ENCODE data around the gene D2HGDH. TPM values are rescaled to one million over a fixed set of nuclear protein-coding genes. Genes with fewer than 3 reads are reported as not detected.

Gene D2HGDH
- total RNA-seq, 4 donors from 2014 or later = 37.7 to 160 (median 62.2) TPM

DNA sequence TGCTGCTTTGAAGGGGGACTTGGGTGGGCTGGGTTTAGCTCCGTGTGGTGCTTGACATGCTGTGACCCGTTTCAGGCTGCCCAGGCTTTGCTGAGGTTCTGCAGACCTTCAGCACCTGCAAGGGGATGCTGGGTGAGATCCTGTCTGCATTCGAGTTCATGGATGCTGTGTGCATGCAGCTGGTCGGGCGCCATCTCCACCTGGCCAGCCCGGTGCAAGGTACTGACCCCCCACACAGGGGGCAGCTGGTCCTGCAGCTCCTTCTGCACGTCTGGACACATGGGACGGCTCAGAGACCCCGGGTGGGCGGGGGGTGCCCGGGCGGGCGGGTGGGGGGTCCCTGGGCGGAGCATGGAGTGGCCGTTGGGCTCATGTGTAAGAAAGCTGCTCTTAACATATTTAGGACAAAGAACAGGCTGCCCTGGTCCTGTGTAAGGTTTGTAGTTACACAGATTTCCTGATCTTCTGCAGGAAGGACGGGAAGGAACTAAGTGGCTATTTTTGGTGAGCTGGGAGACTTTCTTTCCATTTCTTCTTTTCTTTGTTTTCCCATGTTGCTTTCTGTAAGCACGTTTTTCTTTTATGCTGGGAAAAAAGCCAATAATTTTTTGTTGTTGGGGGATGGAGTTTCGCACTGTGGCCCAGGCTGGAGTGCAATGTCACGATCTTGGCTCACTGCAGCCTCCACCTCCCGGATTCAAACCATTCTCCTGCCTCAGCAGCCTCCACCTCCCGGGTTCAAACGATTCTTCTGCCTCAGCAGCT is 15.8 kb downstream of the D2HGDH start:
- H3K36me3 ChIP-seq = peaks cover 70% of the 10 kb centered on the region
- no peaks in the 10 kb centered on the region for H3K4me1 ChIP-seq

DNA sequence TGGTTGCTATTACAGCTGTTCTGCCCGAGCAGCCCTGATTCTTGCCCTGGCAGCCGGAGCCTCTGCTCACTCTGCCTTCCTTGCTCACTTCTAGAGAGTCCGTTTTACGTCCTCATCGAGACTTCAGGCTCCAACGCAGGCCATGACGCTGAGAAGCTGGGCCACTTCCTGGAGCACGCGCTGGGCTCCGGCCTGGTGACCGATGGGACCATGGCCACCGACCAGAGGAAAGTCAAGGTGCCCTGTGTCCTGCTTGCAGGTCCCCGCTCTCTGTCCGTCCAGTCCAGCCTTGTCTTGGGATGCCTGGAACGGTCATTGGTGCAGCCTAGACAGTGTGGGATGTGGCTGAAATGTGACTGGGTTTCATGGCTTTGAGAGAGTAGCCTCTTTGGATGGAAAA is 16.7 kb downstream of the D2HGDH start:
- TF ChIP-seq POLR2A (IDR thresholded peaks at IDR 0.05) (no peak), EP300 (IDR thresholded peaks at IDR 0.05) (no peak), POLR2AphosphoS5 (IDR thresholded peaks at IDR 0.05) (no peak)
- TF ChIP-seq, protein P1, sequence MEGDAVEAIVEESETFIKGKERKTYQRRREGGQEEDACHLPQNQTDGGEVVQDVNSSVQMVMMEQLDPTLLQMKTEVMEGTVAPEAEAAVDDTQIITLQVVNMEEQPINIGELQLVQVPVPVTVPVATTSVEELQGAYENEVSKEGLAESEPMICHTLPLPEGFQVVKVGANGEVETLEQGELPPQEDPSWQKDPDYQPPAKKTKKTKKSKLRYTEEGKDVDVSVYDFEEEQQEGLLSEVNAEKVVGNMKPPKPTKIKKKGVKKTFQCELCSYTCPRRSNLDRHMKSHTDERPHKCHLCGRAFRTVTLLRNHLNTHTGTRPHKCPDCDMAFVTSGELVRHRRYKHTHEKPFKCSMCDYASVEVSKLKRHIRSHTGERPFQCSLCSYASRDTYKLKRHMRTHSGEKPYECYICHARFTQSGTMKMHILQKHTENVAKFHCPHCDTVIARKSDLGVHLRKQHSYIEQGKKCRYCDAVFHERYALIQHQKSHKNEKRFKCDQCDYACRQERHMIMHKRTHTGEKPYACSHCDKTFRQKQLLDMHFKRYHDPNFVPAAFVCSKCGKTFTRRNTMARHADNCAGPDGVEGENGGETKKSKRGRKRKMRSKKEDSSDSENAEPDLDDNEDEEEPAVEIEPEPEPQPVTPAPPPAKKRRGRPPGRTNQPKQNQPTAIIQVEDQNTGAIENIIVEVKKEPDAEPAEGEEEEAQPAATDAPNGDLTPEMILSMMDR (IDR thresholded peaks at IDR 0.05) = no peak
- peak in 1 of 2 donors; percentile 62 for DNase-seq (ENCODE audit: low spot score in 2 of 2)
- WGBS = 95% methylated on average over 10 of the region's 15 CpGs
- no peak overlapping the region for H3K4me3 ChIP-seq
- H3K4me1 ChIP-seq = no peaks in the 10 kb centered on the region
- no peaks in the 10 kb centered on the region for H3K9me3 ChIP-seq
- H3K27me3 ChIP-seq = no peaks in the 10 kb centered on the region
- no peak overlapping the region for H3K27ac ChIP-seq
- peaks cover 70% of the 10 kb centered on the region for H3K36me3 ChIP-seq

More for the DNA sequence above, 15.8 kb downstream of the D2HGDH start:
- H3K4me3 ChIP-seq = no peak overlapping the region
- H3K27me3 ChIP-seq = no peaks in the 10 kb centered on the region
- TF ChIP-seq, protein P1 (IDR thresholded peaks at IDR 0.05) = no peak
- no peak for TF ChIP-seq EP300 (IDR thresholded peaks at IDR 0.05)
- no peak for TF ChIP-seq POLR2AphosphoS5 (IDR thresholded peaks at IDR 0.05)
- WGBS = 78% methylated on average over 17 of the region's 22 CpGs
- no peak overlapping the region for H3K27ac ChIP-seq
- peak in 1 of 2 donors; percentile 68 for DNase-seq (ENCODE audit: low spot score in 2 of 2)
- H3K9me3 ChIP-seq = no peaks in the 10 kb centered on the region

DNA sequence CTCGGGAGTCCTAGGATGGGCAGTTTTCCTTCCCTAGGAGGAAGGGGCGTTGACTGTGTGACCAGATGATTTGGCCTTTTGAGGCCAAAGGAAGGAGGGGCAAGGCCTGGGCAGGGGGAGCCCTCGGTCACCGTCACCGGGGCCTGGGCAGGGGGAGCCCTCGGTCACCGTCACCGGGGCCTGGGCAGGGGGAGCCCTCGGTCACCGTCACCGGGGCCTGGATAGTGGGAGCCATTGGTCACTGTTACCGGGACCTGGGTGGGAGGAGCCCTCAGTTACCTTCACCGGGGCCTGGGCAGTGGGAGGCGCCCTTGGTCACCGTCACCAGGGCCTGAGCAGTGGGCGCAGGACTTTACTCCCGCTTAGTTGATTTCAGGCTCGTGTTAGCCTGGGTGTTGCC is 17.3 kb downstream of the D2HGDH start:
- no peak overlapping the region for H3K27ac ChIP-seq
- DNase-seq (ENCODE audit: low spot score in 2 of 2) = no peak
- H3K4me3 ChIP-seq = no peak overlapping the region
- H3K36me3 ChIP-seq = peaks cover 77% of the 10 kb centered on the region
- TF ChIP-seq POLR2A (IDR thresholded peaks at IDR 0.05) (no peak), EP300 (IDR thresholded peaks at IDR 0.05) (no peak), POLR2AphosphoS5 (IDR thresholded peaks at IDR 0.05) (no peak)
- TF ChIP-seq, protein P1 (IDR thresholded peaks at IDR 0.05) = no peak
- no peaks in the 10 kb centered on the region for H3K9me3 ChIP-seq
- no peaks in the 10 kb centered on the region for H3K4me1 ChIP-seq
- no peaks in the 10 kb centered on the region for H3K27me3 ChIP-seq
- 92% methylated on average over 2 of the region's 18 CpGs for WGBS

DNA sequence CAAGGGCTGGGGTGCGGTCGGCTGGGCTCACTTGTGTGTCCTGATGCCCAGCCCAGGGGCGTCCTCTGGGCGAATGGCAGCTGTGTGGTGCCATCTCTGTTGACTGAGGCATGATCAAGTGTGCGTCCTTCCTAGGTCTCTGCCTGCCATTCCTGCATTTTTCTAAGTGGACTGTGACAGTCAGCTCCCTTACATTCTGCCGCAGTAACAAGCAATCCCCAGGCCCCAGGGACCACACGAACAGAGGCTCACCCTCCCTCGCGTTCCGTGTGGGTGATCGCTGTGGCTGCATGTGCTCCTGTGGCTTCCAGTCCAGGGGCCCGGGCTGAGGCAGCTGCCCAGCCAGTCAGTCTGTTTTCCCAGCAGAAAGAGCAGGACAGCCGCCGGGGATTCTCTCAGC is 17.8 kb downstream of the D2HGDH start:
- Histone ChIP-seq H3K4me1 (no peaks in the 10 kb centered on the region), H3K9me3 (no peaks in the 10 kb centered on the region), H3K36me3 (peaks cover 81% of the 10 kb centered on the region), H3K27ac (no peak overlapping the region), H3K27me3 (no peaks in the 10 kb centered on the region), H3K4me3 (no peak overlapping the region)
- 88% methylated on average over 6 of the region's 14 CpGs for WGBS
- DNase-seq (ENCODE audit: low spot score in 2 of 2) = no peak
- TF ChIP-seq EP300 (IDR thresholded peaks at IDR 0.05) (no peak), POLR2A (IDR thresholded peaks at IDR 0.05) (no peak), POLR2AphosphoS5 (IDR thresholded peaks at IDR 0.05) (no peak)
- TF ChIP-seq, protein P1 (IDR thresholded peaks at IDR 0.05) = no peak

DNA sequence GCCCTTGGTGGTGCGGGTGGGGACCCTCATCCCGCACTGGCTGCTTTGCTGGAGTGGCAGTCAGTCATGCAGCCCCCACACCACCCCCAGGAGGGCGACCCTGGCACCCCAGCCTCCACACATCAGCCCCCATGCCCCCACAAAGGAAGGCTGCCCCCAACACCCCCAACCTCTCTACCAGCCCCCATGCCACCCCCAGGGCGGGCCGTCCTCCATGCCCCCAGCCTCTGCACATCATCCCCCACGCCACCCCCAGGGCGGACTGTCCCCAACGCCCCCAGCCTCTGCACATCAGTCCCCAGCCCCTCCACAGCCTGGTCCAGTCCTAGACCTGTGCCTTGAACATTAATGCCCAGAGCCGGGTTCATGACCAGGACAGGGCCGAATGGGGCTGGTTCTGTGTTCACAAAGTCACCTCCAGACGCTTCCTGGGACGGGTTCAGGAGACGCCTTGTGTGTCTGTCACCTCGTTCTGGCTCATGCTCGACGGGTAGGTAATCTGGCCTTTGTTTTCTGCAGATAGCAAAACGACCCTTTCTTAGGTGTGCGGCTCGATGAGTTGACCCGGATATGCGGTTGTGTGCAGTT is 18.4 kb downstream of the D2HGDH start:
- WGBS = 93% methylated on average over 8 of the region's 21 CpGs
- Histone ChIP-seq H3K4me3 (no peak overlapping the region), H3K36me3 (peaks cover 82% of the 10 kb centered on the region), H3K27ac (no peak overlapping the region), H3K27me3 (no peaks in the 10 kb centered on the region), H3K4me1 (no peaks in the 10 kb centered on the region), H3K9me3 (no peaks in the 10 kb centered on the region)
- DNase-seq (ENCODE audit: low spot score in 2 of 2) = peak in 1 of 2 donors; percentile 72
- TF ChIP-seq EP300 (IDR thresholded peaks at IDR 0.05) = no peak
- no peak for TF ChIP-seq POLR2AphosphoS5 (IDR thresholded peaks at IDR 0.05)
- TF ChIP-seq, protein P1 (IDR thresholded peaks at IDR 0.05) = no peak
- no peak for TF ChIP-seq POLR2A (IDR thresholded peaks at IDR 0.05)

Measured in suprapubic skin (tissue), 4 donors.